Colonic mucosa (tissue), 4 donors: ENCODE measurements around the gene DCP1A. TPM values are rescaled to one million over a fixed set of nuclear protein-coding genes. Genes with fewer than 3 reads are reported as not detected.
"Not testable (repeated sequence)": the region's sequence is repeated elsewhere in the genome, so short reads cannot be mapped to it uniquely, and the experiment has no call there.

ENCODE experiments used
- DNase-seq: peaks from one replicate; pipeline ENCODE4 v3.0.0-alpha.2; 2020
- H3K27ac ChIP-seq: fragments of 200-600 bp; one replicate; pipeline ENCODE4 v1.8.0; 2021
- H3K27me3 ChIP-seq: fragments of 200-600 bp; one replicate; pipeline ENCODE4 v1.8.0; 2021
- H3K36me3 ChIP-seq: fragments of 200-600 bp; one replicate; pipeline ENCODE4 v1.8.0; 2021
- H3K4me1 ChIP-seq: fragments of 200-600 bp; one replicate; pipeline ENCODE4 v1.8.0; 2021; ENCODE audit warnings: mild to moderate bottlenecking
- H3K4me3 ChIP-seq: fragments of 200-600 bp; one replicate; pipeline ENCODE4 v1.8.0; 2021
- H3K9ac ChIP-seq, 2 donors: one replicate each; pipeline ENCODE4 v1.7.0; 2013; ENCODE audit warnings: control low read depth in 2 of 2, low read depth in 2 of 2, low read length in 2 of 2
- H3K9me3 ChIP-seq: fragments of 200-600 bp; one replicate; pipeline ENCODE4 v1.8.0; 2021
- CTCF ChIP-seq: fragments of 200-600 bp; IDR thresholded peaks from one replicate; pipeline ENCODE4 v1.8.0; 2022; ENCODE audit warnings: antibody characterized with exemption, mild to moderate bottlenecking
- intact Hi-C: fragments of 100-400 bp; cut with DNase I; formaldehyde crosslinking; loops from one replicate; pipeline ENCODE4 v1.14.1; 2022
- total RNA-seq, 2 donors: library from RNA; stranded (reverse); fragmentation: NEBNext Ultra II Directional in 1 of 2; extraction: Animal tissue kit (Norgen Biotek cat#: 25700) in 1 of 2; gene quantifications; one replicate each; pipeline ENCODE4 v1.2.1, GENCODE V29; 2021
- donor health status: healthy.
- donor health status: DM: no; HTN: no; CAD: no.
- donor health status: DM: no; HTN: no; CAD: no.

DCP1A gene
- total RNA-seq, 2 donors from 2014 or later: 20.6 to 24.5 TPM

GRCh38 chr3:53328746-53329145, 18.6 kb downstream of the DCP1A start:
- Histone ChIP-seq H3K4me1 (no peaks in the 10 kb centered on the region), H3K9me3 (no peaks in the 10 kb centered on the region), H3K4me3 (no peak overlapping the region), H3K9ac (no peak overlapping the region), H3K36me3 (no peaks in the 10 kb centered on the region), H3K27ac (no peak overlapping the region), H3K27me3 (no peaks in the 10 kb centered on the region)
- DNase-seq: no peak
- intact Hi-C loops: no loop called here
- no peak for TF ChIP-seq CTCF

- H3K9ac ChIP-seq, H3K27ac ChIP-seq, H3K4me3 ChIP-seq, intact Hi-C loops, H3K9me3 ChIP-seq, H3K4me1 ChIP-seq, H3K36me3 ChIP-seq, DNase-seq, H3K27me3 ChIP-seq: not testable (repeated sequence)
These were observed 19.4 kb downstream of the DCP1A start for GRCh38 chr3:53327986-53328385.

GRCh38 chr3:53324105-53324504, 23.2 kb downstream of the DCP1A start:
- Histone ChIP-seq H3K36me3 (no peaks in the 10 kb centered on the region), H3K27me3 (no peaks in the 10 kb centered on the region), H3K27ac (no peak overlapping the region), H3K4me1 (no peaks in the 10 kb centered on the region), H3K4me3 (no peak overlapping the region), H3K9me3 (no peaks in the 10 kb centered on the region), H3K9ac (no peak overlapping the region)
- no peak for DNase-seq
- intact Hi-C loops: no loop called here
- TF ChIP-seq CTCF: no peak

GRCh38 chr3:53320697-53321096, 26.6 kb downstream of the DCP1A start:
- no peak for DNase-seq
- Histone ChIP-seq H3K4me3 (no peak overlapping the region), H3K36me3 (no peaks in the 10 kb centered on the region), H3K9me3 (no peaks in the 10 kb centered on the region), H3K27me3 (no peaks in the 10 kb centered on the region), H3K4me1 (no peaks in the 10 kb centered on the region), H3K27ac (no peak overlapping the region), H3K9ac (no peak overlapping the region)
- intact Hi-C loops: no loop called here
- no peak for TF ChIP-seq CTCF

- no peak for DNase-seq
- Histone ChIP-seq H3K9ac (no peak overlapping the region), H3K4me1 (no peaks in the 10 kb centered on the region), H3K36me3 (no peaks in the 10 kb centered on the region), H3K27me3 (no peaks in the 10 kb centered on the region), H3K9me3 (no peaks in the 10 kb centered on the region), H3K27ac (no peak overlapping the region), H3K4me3 (no peak overlapping the region)
- intact Hi-C loops: no loop called here
- TF ChIP-seq CTCF: no peak
These were observed 28.8 kb downstream of the DCP1A start for GRCh38 chr3:53318522-53318921.

GRCh38 chr3:53312832-53313231, 34.5 kb downstream of the DCP1A start:
- TF ChIP-seq CTCF: no peak
- Histone ChIP-seq H3K9me3 (no peaks in the 10 kb centered on the region), H3K27me3 (no peaks in the 10 kb centered on the region), H3K4me1 (no peaks in the 10 kb centered on the region), H3K36me3 (no peaks in the 10 kb centered on the region), H3K4me3 (no peak overlapping the region), H3K9ac (no peak overlapping the region), H3K27ac (no peak overlapping the region)
- intact Hi-C loops: no loop called here
- DNase-seq: no peak
